Measurements from ENCODE around the gene ARHGAP10.

DNA sequence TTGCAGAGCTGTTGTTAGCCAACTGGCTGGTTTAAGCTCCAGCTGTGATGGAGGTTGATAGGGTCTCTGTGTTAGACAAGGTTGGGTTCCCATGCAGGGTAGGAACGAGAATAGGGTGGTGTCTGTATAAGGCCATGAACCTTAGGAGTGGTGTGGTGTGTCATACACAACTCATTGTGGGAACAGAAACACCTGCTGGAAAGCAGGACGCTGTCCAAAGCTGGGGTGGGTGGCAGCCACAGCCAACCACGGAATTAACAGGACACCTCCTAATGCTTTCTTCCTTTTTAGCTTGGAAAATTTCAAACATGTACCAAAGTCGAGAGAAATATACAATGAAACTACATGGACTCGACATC, 94.4 kb downstream of the ARHGAP10 start:
- no peak for TF ChIP-seq CEBPB (IDR thresholded peaks at IDR 0.05)
- TF ChIP-seq, protein P1, sequence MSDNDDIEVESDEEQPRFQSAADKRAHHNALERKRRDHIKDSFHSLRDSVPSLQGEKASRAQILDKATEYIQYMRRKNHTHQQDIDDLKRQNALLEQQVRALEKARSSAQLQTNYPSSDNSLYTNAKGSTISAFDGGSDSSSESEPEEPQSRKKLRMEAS (IDR thresholded peaks at IDR 0.05) = no peak
- TF ChIP-seq CREB1 (IDR thresholded peaks at IDR 0.05; ENCODE audit: low read depth) = no peak
- TF ChIP-seq, protein P2, sequence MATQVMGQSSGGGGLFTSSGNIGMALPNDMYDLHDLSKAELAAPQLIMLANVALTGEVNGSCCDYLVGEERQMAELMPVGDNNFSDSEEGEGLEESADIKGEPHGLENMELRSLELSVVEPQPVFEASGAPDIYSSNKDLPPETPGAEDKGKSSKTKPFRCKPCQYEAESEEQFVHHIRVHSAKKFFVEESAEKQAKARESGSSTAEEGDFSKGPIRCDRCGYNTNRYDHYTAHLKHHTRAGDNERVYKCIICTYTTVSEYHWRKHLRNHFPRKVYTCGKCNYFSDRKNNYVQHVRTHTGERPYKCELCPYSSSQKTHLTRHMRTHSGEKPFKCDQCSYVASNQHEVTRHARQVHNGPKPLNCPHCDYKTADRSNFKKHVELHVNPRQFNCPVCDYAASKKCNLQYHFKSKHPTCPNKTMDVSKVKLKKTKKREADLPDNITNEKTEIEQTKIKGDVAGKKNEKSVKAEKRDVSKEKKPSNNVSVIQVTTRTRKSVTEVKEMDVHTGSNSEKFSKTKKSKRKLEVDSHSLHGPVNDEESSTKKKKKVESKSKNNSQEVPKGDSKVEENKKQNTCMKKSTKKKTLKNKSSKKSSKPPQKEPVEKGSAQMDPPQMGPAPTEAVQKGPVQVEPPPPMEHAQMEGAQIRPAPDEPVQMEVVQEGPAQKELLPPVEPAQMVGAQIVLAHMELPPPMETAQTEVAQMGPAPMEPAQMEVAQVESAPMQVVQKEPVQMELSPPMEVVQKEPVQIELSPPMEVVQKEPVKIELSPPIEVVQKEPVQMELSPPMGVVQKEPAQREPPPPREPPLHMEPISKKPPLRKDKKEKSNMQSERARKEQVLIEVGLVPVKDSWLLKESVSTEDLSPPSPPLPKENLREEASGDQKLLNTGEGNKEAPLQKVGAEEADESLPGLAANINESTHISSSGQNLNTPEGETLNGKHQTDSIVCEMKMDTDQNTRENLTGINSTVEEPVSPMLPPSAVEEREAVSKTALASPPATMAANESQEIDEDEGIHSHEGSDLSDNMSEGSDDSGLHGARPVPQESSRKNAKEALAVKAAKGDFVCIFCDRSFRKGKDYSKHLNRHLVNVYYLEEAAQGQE (IDR thresholded peaks at IDR 0.05; ENCODE audit: low read depth) = 0 out of 2 replicates have a peak, but pooled peaks have one; percentile 22
